Stomach (tissue), 9 donors: ENCODE results near the gene NRXN2. TPM values are rescaled to one million over a fixed set of nuclear protein-coding genes. Genes with fewer than 3 reads are reported as not detected.
"Not testable (repeated sequence)": the region's sequence is repeated elsewhere in the genome, so short reads cannot be mapped to it uniquely, and the experiment has no call there.

Experiments
- DNase-seq, 2 donors: peaks; one replicate each; pipeline versions ENCODE4 v3.0.0 to v3.0.0-alpha.2; 2013 to 2019
- H3K27ac ChIP-seq, 5 donors: fragments of 200-600 bp in 4 of 5; sonication (generic) in 4 of 5; one replicate each; pipeline ENCODE4 v1.5.1; 2013 to 2019; ENCODE audit warnings: mild to moderate bottlenecking in 1 of 5, moderate library complexity in 1 of 5
- H3K27me3 ChIP-seq, 3 donors: fragments of 200-600 bp; sonication (generic); one replicate each; pipeline ENCODE4 v1.5.1; 2017 to 2019; ENCODE audit warnings: mixed run types in 1 of 3
- H3K36me3 ChIP-seq, 4 donors: fragments of 200-600 bp; sonication (generic); 1 replicate in 3 of 4; 2 replicates in 1 of 4; pipeline ENCODE4 v1.5.1; 2016 to 2019
- H3K4me1 ChIP-seq, 4 donors: fragments of 200-600 bp; sonication (generic); one replicate each; pipeline ENCODE4 v1.5.1; 2016 to 2019
- H3K4me3 ChIP-seq, 4 donors: fragments of 200-600 bp; sonication (generic) in 3 of 4; one replicate each; pipeline ENCODE4 v1.5.1; 2016 to 2019; ENCODE audit warnings: mild to moderate bottlenecking in 1 of 4
- H3K9me3 ChIP-seq, 4 donors: fragments of 200-600 bp; sonication (generic); one replicate each; pipeline ENCODE4 v1.5.1; 2016 to 2019
- EP300 ChIP-seq: sonication (generic); formaldehyde crosslinking; IDR thresholded peaks from one replicate; pipeline ENCODE4 v1.6.1; 2017; ENCODE audit warnings: antibody characterized with exemption
- POLR2A ChIP-seq, 4 donors: fragments of 450-650 bp; IDR thresholded peaks; one replicate each; pipeline ENCODE4 v1.6.1; 2016; ENCODE audit warnings: antibody characterized with exemption in 4 of 4, control low read depth in 2 of 4, mild to moderate bottlenecking in 1 of 4, moderate library complexity in 1 of 4
- POLR2AphosphoS5 ChIP-seq, 3 donors: sonication (generic); formaldehyde crosslinking; IDR thresholded peaks; one replicate each; pipeline ENCODE4 v1.6.1; 2016; ENCODE audit warnings: antibody characterized with exemption in 3 of 3
- WGBS, 5 donors: extraction: QIAGEN DNeasy Blood & Tissue Kit in 3 of 5; methylation state at CpG; one replicate each; pipeline versions ENCODE4 v1.1.5 to v1.1.7; 2013 to 2018; 5-methylcytosine and 5-hydroxymethylcytosine counted together
- intact Hi-C: fragments of 100-400 bp; cut with DNase I; formaldehyde crosslinking; loops from one replicate; pipeline ENCODE4 v1.15.1; 2023; ENCODE audit warnings: low total_unique reads
- polyA plus RNA-seq, 3 donors: library from polyadenylated mRNA; stranded (reverse); fragments of 200-250 nt; gene quantifications; one replicate each; pipeline ENCODE4 v1.2.3, GENCODE V29; 2013
- total RNA-seq, 5 donors: library from RNA; depleted of rRNA; stranded (reverse); fragments of >200 nt; gene quantifications; one replicate each; pipeline versions ENCODE4 v1.1.0 to v1.2.3, GENCODE V29; 2014 to 2016
- TF ChIP-seq, protein P1 (sequence below), 7 experiments: fragments of 450-650 bp in 4 of 7; fragments of 200-600 bp in 3 of 7; sonication (generic) in 3 of 7; IDR thresholded peaks; one replicate each; pipeline ENCODE4 v1.5.1; 2016 to 2019; ENCODE audit warnings: antibody characterized with exemption in 7 of 7, control low read depth in 2 of 7, mild to moderate bottlenecking in 1 of 7
- donor health status: healthy with polysubstance abuse.
- donor health status: Bipolar disorder and iron deficiency.
- donor health status: healthy.

Gene NRXN2
- total and polyA plus RNA-seq, 8 donors = 0.14 to 16.9 (median 1.2) TPM; not detected in 4

DNA sequence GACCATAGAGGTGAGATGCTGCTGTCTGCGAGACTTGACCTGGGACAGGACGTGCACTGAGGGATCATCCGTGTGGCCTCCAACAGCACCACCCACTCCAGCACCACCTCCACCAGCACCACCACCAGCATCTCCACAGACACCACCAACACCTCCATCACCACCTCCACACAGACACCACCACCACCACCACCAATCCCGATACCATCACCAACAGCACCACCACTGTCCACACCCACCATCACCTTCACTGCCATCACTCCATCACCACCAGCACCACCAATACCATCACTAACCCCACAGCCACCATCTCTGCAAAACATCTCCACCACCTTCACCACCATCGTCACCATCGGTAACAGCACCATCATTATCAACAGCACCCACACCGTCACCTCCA, 158.6 kb downstream of the NRXN2 start:
- peaks cover 0 to 19% (median 0%) of the 10 kb centered on the region in 3 donors for H3K27me3 ChIP-seq
- H3K9me3 ChIP-seq = no peaks in the 10 kb centered on the region
- TF ChIP-seq, protein P1, sequence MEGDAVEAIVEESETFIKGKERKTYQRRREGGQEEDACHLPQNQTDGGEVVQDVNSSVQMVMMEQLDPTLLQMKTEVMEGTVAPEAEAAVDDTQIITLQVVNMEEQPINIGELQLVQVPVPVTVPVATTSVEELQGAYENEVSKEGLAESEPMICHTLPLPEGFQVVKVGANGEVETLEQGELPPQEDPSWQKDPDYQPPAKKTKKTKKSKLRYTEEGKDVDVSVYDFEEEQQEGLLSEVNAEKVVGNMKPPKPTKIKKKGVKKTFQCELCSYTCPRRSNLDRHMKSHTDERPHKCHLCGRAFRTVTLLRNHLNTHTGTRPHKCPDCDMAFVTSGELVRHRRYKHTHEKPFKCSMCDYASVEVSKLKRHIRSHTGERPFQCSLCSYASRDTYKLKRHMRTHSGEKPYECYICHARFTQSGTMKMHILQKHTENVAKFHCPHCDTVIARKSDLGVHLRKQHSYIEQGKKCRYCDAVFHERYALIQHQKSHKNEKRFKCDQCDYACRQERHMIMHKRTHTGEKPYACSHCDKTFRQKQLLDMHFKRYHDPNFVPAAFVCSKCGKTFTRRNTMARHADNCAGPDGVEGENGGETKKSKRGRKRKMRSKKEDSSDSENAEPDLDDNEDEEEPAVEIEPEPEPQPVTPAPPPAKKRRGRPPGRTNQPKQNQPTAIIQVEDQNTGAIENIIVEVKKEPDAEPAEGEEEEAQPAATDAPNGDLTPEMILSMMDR (IDR thresholded peaks at IDR 0.05) = no peak
- TF ChIP-seq POLR2A (IDR thresholded peaks at IDR 0.05) (no peak), EP300 (no peak), POLR2AphosphoS5 (IDR thresholded peaks at IDR 0.05) (no peak)
- intact Hi-C loops = no loop called here
- H3K27ac ChIP-seq = no peak overlapping the region
- no peak for DNase-seq
- no peaks in the 10 kb centered on the region for H3K36me3 ChIP-seq
- peaks cover 0 to 9% (median 0%) of the 10 kb centered on the region in 4 donors for H3K4me1 ChIP-seq
- 86 to 96% (median 92%) methylated on average over 7 of the region's 7 CpGs for WGBS, 5 donors
- H3K4me3 ChIP-seq = no peak overlapping the region

DNA sequence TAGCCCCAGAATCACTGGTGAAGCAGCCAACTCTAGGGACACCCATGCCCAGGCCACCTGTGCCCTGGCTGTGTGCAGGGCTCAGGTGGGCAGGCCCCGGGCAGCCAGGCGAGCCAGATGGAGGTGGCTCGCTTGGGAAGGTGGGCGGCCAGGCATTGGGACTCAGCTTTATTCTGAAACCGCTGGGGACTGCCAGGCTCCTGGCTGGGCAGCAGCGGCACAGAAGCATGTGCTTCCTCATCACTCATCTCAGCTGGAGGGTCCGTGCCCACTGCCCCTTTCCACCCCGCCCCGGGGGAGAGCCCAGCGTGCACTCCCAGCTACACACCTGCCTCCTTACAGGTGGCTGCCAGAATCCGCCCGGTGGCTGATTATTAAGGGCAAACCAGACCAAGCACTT, 159.0 kb downstream of the NRXN2 start:
- intact Hi-C loops = no loop called here
- peaks cover 0 to 23% (median 0%) of the 10 kb centered on the region in 3 donors for H3K27me3 ChIP-seq
- no peaks in the 10 kb centered on the region for H3K9me3 ChIP-seq
- 83 to 96% (median 87%) methylated on average over 5 to 12 of the region's 12 CpGs for WGBS, 5 donors
- peaks cover 0 to 9% (median 0%) of the 10 kb centered on the region in 4 donors for H3K4me1 ChIP-seq
- no peak for DNase-seq
- TF ChIP-seq EP300 (no peak), POLR2AphosphoS5 (IDR thresholded peaks at IDR 0.05) (no peak), POLR2A (IDR thresholded peaks at IDR 0.05) (no peak)
- TF ChIP-seq, protein P1 (IDR thresholded peaks at IDR 0.05) = no peak
- H3K36me3 ChIP-seq = no peaks in the 10 kb centered on the region
- no peak overlapping the region for H3K27ac ChIP-seq
- no peak overlapping the region for H3K4me3 ChIP-seq

DNA sequence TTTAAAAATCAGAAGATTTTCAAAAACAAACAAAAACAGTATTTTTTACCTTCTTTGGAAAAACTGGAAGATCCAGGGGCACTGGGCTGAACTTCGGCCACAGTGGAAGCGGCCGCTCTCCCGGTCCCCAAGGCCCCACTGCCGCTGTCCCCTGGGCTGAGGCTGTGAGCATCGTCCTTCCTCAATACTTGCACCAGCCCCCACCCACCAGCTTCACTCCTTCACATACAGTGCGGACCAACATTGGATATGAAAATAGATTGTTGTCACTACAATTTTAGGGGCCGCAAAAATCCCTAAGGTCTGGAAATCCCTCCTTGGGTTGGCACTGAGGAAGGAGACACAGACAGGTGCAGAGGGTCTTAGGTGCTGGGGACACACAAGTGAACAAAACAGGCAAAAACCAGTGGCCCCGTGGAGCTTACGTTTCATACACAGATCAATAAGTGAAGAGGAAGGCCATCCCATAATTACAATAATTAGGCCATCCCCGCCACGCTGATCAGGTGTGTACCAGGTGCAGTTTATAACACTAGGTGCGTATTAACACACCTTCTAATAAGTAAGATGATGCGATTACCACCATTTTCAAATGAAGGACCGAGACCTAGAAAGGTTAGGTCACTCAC, 160.2 kb downstream of the NRXN2 start:
- Histone ChIP-seq H3K4me3 (no peak overlapping the region), H3K27ac (no peak overlapping the region), H3K4me1 (peaks cover 0 to 9% (median 0%) of the 10 kb centered on the region in 4 donors), H3K36me3 (no peaks in the 10 kb centered on the region), H3K9me3 (no peaks in the 10 kb centered on the region), H3K27me3 (peaks cover 0 to 30% (median 0%) of the 10 kb centered on the region in 3 donors)
- intact Hi-C loops = no loop called here
- 88 to 94% (median 91%) methylated on average over 15 of the region's 15 CpGs for WGBS, 5 donors
- TF ChIP-seq EP300 (no peak), POLR2A (IDR thresholded peaks at IDR 0.05) (no peak), POLR2AphosphoS5 (IDR thresholded peaks at IDR 0.05) (no peak)
- TF ChIP-seq, protein P1 (IDR thresholded peaks at IDR 0.05) = no peak
- no peak for DNase-seq

- Histone ChIP-seq H3K4me1 (peaks cover 0 to 9% (median 0%) of the 10 kb centered on the region in 4 donors), H3K27me3 (peaks cover 0 to 30% (median 0%) of the 10 kb centered on the region in 3 donors), H3K36me3 (no peaks in the 10 kb centered on the region), H3K4me3 (no peak overlapping the region), H3K27ac (no peak overlapping the region), H3K9me3 (no peaks in the 10 kb centered on the region)
- DNase-seq = no peak
- 86 to 92% (median 90%) methylated on average over 27 to 29 of the region's 29 CpGs for WGBS, 5 donors
- intact Hi-C loops = no loop called here
- TF ChIP-seq POLR2A (IDR thresholded peaks at IDR 0.05) = no peak
- TF ChIP-seq EP300 = no peak
- TF ChIP-seq, protein P1 (IDR thresholded peaks at IDR 0.05) = no peak
- no peak for TF ChIP-seq POLR2AphosphoS5 (IDR thresholded peaks at IDR 0.05)
Measured at GRCh38 chr11:64561984-64562722, 160.8 kb downstream of the NRXN2 start.

- peaks cover 0 to 30% (median 0%) of the 10 kb centered on the region in 3 donors for H3K27me3 ChIP-seq
- H3K36me3 ChIP-seq, DNase-seq, H3K27ac ChIP-seq, intact Hi-C loops, H3K4me3 ChIP-seq, H3K9me3 ChIP-seq, H3K4me1 ChIP-seq: not testable (repeated sequence)
- WGBS, 5 donors = 85 to 93% (median 89%) methylated on average over 3 of the region's 3 CpGs
Measured at GRCh38 chr11:64561429-64561828, 161.6 kb downstream of the NRXN2 start.
